GM19397 (cell line): Measurements from ENCODE around the gene CLDN24.

Experiments
- ATAC-seq: cut with Tn5 transposase; IDR thresholded peaks from one replicate; pipeline ENCODE4 v1.9.1; 2021; ENCODE audit warnings: mild to moderate bottlenecking, moderate library complexity; ENCODE audit not compliant: unreplicated experiment

The CLDN24 gene

GRCh38 chr4:183286590-183287308, 35.5 kb downstream of the CLDN24 start:
- ATAC-seq, result peak; percentile 29

GRCh38 chr4:183285886-183286285, 36.3 kb downstream of the CLDN24 start:
- ATAC-seq, result no peak

- no peak for ATAC-seq
Measured at GRCh38 chr4:183284965-183285364, 37.3 kb downstream of the CLDN24 start.

- ATAC-seq, result no peak
Measured at GRCh38 chr4:183284258-183284785, 37.9 kb downstream of the CLDN24 start.

GRCh38 chr4:183276106-183276505, 46.1 kb downstream of the CLDN24 start:
- ATAC-seq, result no peak

GRCh38 chr4:183272384-183272783, 49.8 kb downstream of the CLDN24 start:
- no peak for ATAC-seq
